AG04450 (cell line): Measurements from ENCODE around the gene SPRR4. TPM values are rescaled to one million over a fixed set of nuclear protein-coding genes. Genes with fewer than 3 reads are reported as not detected.

Source experiments
- CTCF ChIA-PET: fragments of 300-600, 350-600 bp; formaldehyde crosslinking; extraction: SDS; loops from one replicate; lab custom pipeline; 2022; ENCODE audit warnings: antibody characterized with exemption, inconsistent platforms; lab: Charles Lee
- POLR2A ChIA-PET: fragments of 350-600 bp; formaldehyde crosslinking; extraction: SDS; loops from one replicate; lab custom pipeline; 2021; ENCODE audit warnings: antibody characterized with exemption, inconsistent platforms; lab: Yijun Ruan, JAX
- DNase-seq: peaks from one replicate; pipeline ENCODE4 v3.0.0-alpha.2; 2011; ENCODE audit warnings: low read depth, low spot score
- H3K27ac ChIP-seq: one replicate; pipeline ENCODE4 v1.5.1; 2012; ENCODE audit warnings: low read depth, low read length, control low read depth
- H3K27me3 ChIP-seq: one replicate; pipeline ENCODE4 v1.6.0; 2012; ENCODE audit warnings: low read length; ENCODE audit not compliant: control insufficient read depth, insufficient read depth
- H3K4me3 ChIP-seq: 2 replicates; pipeline ENCODE4 v1.5.1; 2011; ENCODE audit warnings: mild to moderate bottlenecking, low read depth, low read length, control low read depth
- H3K9me3 ChIP-seq: 2 replicates; pipeline ENCODE4 v1.5.1; 2012; ENCODE audit warnings: low read length; ENCODE audit not compliant: control insufficient read depth, insufficient read depth
- polyA plus RNA-seq: library from polyadenylated mRNA; depleted of rRNA; stranded (reverse); fragments of >200 nt; gene quantifications from 2 replicates; pipeline ENCODE4 v1.2.3, GENCODE V29; 2011
- TF ChIP-seq, protein P1 (sequence below): IDR thresholded peaks from 2 replicates; pipeline ENCODE4 v1.5.1; 2011; ENCODE audit warnings: low read depth, low read length, control low read depth, inconsistent platforms

Gene SPRR4
- polyA plus RNA-seq, 1 experiment: not detected

- Histone ChIP-seq H3K4me3 (no peak overlapping the region), H3K27ac (no peak overlapping the region), H3K9me3 (peaks cover 7% of the 10 kb centered on the region; the same call in 1 of the 2 replicates), H3K27me3 (no peaks in the 10 kb centered on the region)
- no peak for DNase-seq
- POLR2A ChIA-PET: no interaction called here
- TF ChIP-seq, protein P1, sequence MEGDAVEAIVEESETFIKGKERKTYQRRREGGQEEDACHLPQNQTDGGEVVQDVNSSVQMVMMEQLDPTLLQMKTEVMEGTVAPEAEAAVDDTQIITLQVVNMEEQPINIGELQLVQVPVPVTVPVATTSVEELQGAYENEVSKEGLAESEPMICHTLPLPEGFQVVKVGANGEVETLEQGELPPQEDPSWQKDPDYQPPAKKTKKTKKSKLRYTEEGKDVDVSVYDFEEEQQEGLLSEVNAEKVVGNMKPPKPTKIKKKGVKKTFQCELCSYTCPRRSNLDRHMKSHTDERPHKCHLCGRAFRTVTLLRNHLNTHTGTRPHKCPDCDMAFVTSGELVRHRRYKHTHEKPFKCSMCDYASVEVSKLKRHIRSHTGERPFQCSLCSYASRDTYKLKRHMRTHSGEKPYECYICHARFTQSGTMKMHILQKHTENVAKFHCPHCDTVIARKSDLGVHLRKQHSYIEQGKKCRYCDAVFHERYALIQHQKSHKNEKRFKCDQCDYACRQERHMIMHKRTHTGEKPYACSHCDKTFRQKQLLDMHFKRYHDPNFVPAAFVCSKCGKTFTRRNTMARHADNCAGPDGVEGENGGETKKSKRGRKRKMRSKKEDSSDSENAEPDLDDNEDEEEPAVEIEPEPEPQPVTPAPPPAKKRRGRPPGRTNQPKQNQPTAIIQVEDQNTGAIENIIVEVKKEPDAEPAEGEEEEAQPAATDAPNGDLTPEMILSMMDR: no peak
- CTCF ChIA-PET: no interaction called here
Measured at GRCh38 chr1:152995842-152996241, 25.4 kb downstream of the SPRR4 start.

DNA sequence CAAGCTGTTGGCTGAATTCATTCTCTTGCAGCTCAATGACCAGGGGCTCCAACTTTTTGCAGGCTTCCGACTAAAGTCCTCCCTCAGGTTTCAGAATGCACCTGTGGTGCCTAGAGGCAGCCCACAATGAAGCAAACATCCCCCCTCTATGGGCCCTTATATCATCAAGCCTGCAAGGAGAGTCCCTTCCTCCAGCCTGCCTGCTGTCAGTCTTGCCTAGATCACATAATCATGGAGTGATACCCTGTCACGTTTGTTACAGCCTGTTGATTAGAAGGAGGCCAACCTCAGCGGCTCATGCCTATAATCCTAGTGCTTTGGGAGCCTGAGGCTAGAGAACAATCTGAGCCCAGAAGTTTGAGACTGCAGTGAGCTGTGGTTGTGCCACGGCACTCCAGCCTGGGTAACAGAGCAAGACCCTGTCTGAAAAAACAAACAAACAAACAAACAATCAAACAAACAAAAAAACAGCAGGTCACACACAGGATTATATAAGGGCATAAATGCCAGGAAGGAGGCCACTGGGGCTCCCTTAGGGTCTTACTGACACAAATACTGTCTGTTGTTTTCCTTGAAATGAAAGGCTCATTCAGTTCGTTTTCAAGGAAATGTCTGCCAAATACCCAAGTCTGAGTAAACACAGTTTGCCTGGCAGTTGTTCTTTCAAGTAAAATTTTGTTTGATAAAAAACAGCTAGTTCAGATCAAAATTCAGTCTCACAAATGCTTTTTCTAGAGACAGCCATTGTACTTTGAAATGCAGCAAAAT lies 26.4 kb downstream of the SPRR4 start:
- no peaks in the 10 kb centered on the region for H3K27me3 ChIP-seq
- DNase-seq: no peak
- TF ChIP-seq, protein P1: no peak
- CTCF ChIA-PET: no interaction called here
- POLR2A ChIA-PET: no interaction called here
- no peak overlapping the region for H3K4me3 ChIP-seq
- no peak overlapping the region for H3K27ac ChIP-seq
- peaks cover 7% of the 10 kb centered on the region; the same call in 1 of the 2 replicates for H3K9me3 ChIP-seq

- H3K27ac ChIP-seq: no peak overlapping the region
- no peaks in the 10 kb centered on the region for H3K27me3 ChIP-seq
- H3K9me3 ChIP-seq: peaks cover 5% of the 10 kb centered on the region; the same call in 1 of the 2 replicates
- ChIA-PET CTCF (no interaction called here), POLR2A (no interaction called here)
- no peak overlapping the region for H3K4me3 ChIP-seq
- TF ChIP-seq, protein P1: no peak
- DNase-seq: no peak
Measured at GRCh38 chr1:152997901-152998300, 27.5 kb downstream of the SPRR4 start.

DNA sequence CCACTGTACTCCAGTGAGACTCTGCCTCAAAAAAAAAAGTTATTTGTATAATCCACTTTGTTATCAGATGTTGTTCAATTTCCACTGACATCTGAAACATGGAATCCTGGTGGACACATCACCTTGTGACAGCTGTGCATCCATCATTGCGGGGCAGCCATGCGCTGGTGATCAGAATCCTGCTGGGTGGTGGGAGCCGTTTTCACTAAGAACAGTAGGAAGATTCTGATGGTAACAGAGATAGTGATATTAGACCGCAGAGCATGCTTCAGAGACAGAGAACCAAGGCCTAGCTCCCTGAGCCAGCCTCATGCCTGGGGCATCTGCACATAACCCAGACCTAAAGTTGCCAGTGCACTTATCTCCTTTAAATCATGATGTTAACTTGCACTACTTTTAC lies 28.0 kb downstream of the SPRR4 start:
- TF ChIP-seq, protein P1: no peak
- no peaks in the 10 kb centered on the region for H3K27me3 ChIP-seq
- DNase-seq: no peak
- ChIA-PET CTCF (no interaction called here), POLR2A (no interaction called here)
- no peak overlapping the region for H3K4me3 ChIP-seq
- no peak overlapping the region for H3K27ac ChIP-seq
- H3K9me3 ChIP-seq: peaks cover 3% of the 10 kb centered on the region

GRCh38 chr1:152999818-153000217 lies 29.4 kb downstream of the SPRR4 start:
- CTCF ChIA-PET: no interaction called here
- no peak overlapping the region for H3K27ac ChIP-seq
- no peaks in the 10 kb centered on the region for H3K27me3 ChIP-seq
- no peak overlapping the region for H3K4me3 ChIP-seq
- POLR2A ChIA-PET: no interaction called here
- TF ChIP-seq, protein P1: no peak
- DNase-seq: no peak
- H3K9me3 ChIP-seq: peaks cover 3% of the 10 kb centered on the region
